Testis (tissue), 5 donors: ENCODE data around the gene EFEMP1. TPM values are rescaled to one million over a fixed set of nuclear protein-coding genes. Genes with fewer than 3 reads are reported as not detected.

ENCODE experiments used
- DNase-seq: peaks from one replicate; pipeline ENCODE4 v3.0.0-alpha.2; 2019
- H3K27ac ChIP-seq, 2 donors: fragments of 200-600 bp; sonication (generic); one replicate each; pipeline ENCODE4 v1.5.1; 2019
- H3K27me3 ChIP-seq: fragments of 200-600 bp; sonication (generic); one replicate; pipeline ENCODE4 v1.5.1; 2019
- H3K36me3 ChIP-seq: fragments of 200-600 bp; sonication (generic); one replicate; pipeline ENCODE4 v1.5.1; 2017; ENCODE audit warnings: low read depth; ENCODE audit errors: missing control alignments
- H3K4me1 ChIP-seq: fragments of 200-600 bp; sonication (generic); one replicate; pipeline ENCODE4 v1.5.1; 2019
- H3K4me3 ChIP-seq, 2 donors: fragments of 200-600 bp; sonication (generic); one replicate each; pipeline ENCODE4 v1.5.1; 2017 to 2019
- H3K9me3 ChIP-seq: fragments of 200-600 bp; sonication (generic); one replicate; pipeline ENCODE4 v1.5.1; 2017
- POLR2A ChIP-seq: fragments of 450-650 bp; IDR thresholded peaks from one replicate; pipeline ENCODE4 v1.6.1; 2017; ENCODE audit warnings: antibody characterized with exemption, mild to moderate bottlenecking, moderate library complexity
- WGBS, 2 donors: methylation state at CpG; one replicate each; pipeline ENCODE4 v1.1.5; 2018; 5-methylcytosine and 5-hydroxymethylcytosine counted together
- intact Hi-C: fragments of 100-400 bp; cut with DNase I; formaldehyde crosslinking; loops from one replicate; pipeline ENCODE4 v1.15.1; 2023; ENCODE audit warnings: low total_unique reads
- long read RNA-seq, 2 donors: transcript quantifications; one replicate each; lab custom pipeline, GENCODE V29; 2026
- polyA plus RNA-seq: library from polyadenylated mRNA; stranded (reverse); fragments of 350-450 nt; fragmentation: Illumina TruSeq; extraction: RNeasy Lipid Tissue Mini Kit (QIAGEN cat#74804); gene quantifications from one replicate; pipeline ENCODE4 v1.2.3, GENCODE V29; 2014; ENCODE audit warnings: low read depth, low replicate concordance; ENCODE audit not compliant: insufficient read depth
- total RNA-seq, 2 donors: library from RNA; depleted of rRNA; stranded (reverse); fragments of >200 nt; gene quantifications; one replicate each; pipeline ENCODE4 v1.2.3, GENCODE V29; 2016
- TF ChIP-seq, protein P1 (sequence below), 3 experiments: fragments of 450-650 bp in 2 of 3; fragments of 200-600 bp in 1 of 3; sonication (generic) in 1 of 3; IDR thresholded peaks; one replicate each; pipeline ENCODE4 v1.5.1; 2016 to 2019; ENCODE audit warnings: antibody characterized with exemption in 3 of 3, mild to moderate bottlenecking in 2 of 3, moderate library complexity in 1 of 3

Gene EFEMP1, protein sequence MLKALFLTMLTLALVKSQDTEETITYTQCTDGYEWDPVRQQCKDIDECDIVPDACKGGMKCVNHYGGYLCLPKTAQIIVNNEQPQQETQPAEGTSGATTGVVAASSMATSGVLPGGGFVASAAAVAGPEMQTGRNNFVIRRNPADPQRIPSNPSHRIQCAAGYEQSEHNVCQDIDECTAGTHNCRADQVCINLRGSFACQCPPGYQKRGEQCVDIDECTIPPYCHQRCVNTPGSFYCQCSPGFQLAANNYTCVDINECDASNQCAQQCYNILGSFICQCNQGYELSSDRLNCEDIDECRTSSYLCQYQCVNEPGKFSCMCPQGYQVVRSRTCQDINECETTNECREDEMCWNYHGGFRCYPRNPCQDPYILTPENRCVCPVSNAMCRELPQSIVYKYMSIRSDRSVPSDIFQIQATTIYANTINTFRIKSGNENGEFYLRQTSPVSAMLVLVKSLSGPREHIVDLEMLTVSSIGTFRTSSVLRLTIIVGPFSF
- total RNA-seq = 1 to 10 TPM; 2.4 to 8.6 TPM
- polyA plus RNA-seq = 74.0 TPM
- long read RNA-seq, donor 1, transcript EFEMP1-201 (12 exons, 1,820 nt) = major isoform, 6 of 9 reads
- long read RNA-seq, donor 1, partial matches to known transcripts = 0 of 9 reads
- long read RNA-seq, donor 1, other reads (novel, unspliced or antisense) = 0 of 9 reads
- long read RNA-seq, donor 2, partial matches to known transcripts = 0 of 4 reads
- long read RNA-seq, donor 2, other reads (novel, unspliced or antisense) = 0 of 4 reads

DNA sequence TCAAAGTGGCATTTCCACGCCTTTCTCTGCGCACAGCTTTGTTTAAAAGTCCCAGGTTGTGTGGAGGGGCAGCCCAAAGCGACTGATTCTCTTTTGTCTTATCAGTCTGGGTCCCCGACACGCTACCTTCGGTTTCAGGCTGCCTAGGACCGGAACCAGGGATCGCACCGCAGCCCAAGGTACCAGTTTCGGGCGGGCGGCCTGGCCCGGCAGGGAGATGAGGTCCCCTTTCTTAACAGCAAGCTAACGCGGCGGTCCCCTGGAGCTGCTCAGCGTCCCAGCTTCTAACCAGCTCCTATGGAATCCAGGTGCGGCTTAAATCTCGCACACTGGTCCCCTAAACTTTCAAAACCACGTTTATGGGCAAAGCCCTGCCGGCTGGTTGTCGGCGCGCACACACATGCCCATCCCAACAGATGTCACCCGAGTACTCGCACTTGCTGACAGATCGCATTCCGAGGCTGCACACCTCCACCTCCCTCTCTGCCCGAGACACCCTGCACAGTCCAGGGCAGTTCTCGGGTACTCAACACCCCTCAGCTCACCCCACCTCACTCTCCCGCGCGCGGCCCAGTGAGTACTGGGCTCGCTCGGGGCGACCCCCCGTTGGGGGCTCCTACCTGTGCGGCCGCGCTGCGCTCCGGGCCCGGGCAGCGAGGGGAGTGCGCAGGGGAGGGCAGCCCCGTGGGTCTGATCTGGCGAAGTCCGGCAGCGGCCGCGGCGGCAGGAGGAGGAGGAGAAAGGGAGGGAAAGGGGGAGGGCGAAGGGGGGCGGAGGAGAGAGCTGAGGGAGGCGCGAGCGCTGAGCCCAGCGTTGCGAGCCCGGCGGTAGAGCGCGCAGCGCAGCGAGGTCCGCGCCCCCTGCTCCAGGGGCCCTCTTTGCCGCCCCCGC, at the start of gene EFEMP1:
Gene EFEMP1, minus strand, starts transcription at position 692 of the 891 bp plus-strand sequence. CDS start 1,342 bp downstream, outside the sequence.
- intact Hi-C loops = no loop called here
- no peaks in the 10 kb centered on the region for H3K4me1 ChIP-seq
- H3K36me3 ChIP-seq = no peaks in the 10 kb centered on the region
- 0 to 1% methylated on average over 23 to 64 of the region's 70 CpGs for WGBS, 2 donors
- no peaks in the 10 kb centered on the region for H3K9me3 ChIP-seq
- H3K4me3 ChIP-seq = peak within 1 kb of the TSS; percentile 40 to 60
- peak; percentile 46 for DNase-seq
- no peaks in the 10 kb centered on the region for H3K27me3 ChIP-seq
- H3K27ac ChIP-seq = no peak within 1 kb of the TSS
- TF ChIP-seq, protein P1, sequence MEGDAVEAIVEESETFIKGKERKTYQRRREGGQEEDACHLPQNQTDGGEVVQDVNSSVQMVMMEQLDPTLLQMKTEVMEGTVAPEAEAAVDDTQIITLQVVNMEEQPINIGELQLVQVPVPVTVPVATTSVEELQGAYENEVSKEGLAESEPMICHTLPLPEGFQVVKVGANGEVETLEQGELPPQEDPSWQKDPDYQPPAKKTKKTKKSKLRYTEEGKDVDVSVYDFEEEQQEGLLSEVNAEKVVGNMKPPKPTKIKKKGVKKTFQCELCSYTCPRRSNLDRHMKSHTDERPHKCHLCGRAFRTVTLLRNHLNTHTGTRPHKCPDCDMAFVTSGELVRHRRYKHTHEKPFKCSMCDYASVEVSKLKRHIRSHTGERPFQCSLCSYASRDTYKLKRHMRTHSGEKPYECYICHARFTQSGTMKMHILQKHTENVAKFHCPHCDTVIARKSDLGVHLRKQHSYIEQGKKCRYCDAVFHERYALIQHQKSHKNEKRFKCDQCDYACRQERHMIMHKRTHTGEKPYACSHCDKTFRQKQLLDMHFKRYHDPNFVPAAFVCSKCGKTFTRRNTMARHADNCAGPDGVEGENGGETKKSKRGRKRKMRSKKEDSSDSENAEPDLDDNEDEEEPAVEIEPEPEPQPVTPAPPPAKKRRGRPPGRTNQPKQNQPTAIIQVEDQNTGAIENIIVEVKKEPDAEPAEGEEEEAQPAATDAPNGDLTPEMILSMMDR (IDR thresholded peaks at IDR 0.05) = no peak
- no peak for TF ChIP-seq POLR2A

DNA sequence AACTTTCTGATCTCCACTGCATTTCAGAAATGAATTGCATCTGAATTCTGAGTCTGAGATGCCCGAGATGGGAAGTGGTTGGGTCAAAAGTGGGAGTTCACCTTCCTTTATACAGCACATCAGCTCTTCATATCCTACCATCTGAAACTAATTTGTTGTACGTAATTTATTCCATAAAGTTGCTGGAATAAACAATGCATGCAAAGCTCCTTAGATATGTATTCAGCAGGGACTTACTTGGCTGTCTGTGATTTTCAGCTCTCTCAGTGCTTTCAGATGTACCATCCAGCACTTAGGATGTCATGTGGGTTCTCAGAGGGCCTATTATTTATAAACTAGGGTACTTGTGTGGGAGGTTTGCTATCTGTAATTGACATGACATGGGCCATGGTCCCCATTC, 46.9 kb upstream of the EFEMP1 start:
- Histone ChIP-seq H3K27ac (no peak overlapping the region), H3K9me3 (no peaks in the 10 kb centered on the region), H3K36me3 (no peaks in the 10 kb centered on the region), H3K4me3 (no peak overlapping the region), H3K27me3 (no peaks in the 10 kb centered on the region), H3K4me1 (no peaks in the 10 kb centered on the region)
- TF ChIP-seq, protein P1 (IDR thresholded peaks at IDR 0.05) = no peak
- TF ChIP-seq POLR2A = no peak
- no peak for DNase-seq
- intact Hi-C loops = no loop called here
- WGBS, 2 donors = 79 to 80% methylated on average over 2 of the region's 2 CpGs

DNA sequence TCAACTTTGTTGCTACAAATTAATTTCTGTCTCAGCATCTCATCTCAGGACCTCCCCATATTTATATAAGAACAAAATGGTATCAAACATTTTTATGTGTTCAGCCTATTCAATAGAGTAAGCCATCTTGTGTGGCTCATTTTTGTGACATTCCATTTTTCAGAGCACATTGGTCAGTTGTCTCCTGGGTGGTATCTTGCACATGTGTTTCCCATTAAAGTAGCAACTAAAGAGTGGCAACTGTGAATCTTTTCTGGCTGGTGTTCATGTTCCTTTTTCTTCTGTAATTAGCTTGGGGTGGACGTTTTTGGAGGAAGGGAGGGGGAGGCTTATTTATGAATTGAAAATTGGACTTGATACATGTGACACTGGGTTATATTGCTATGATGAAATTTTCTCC, 45.4 kb upstream of the EFEMP1 start:
- WGBS, 2 donors = 13 to 18% methylated on average over 1 of the region's 1 CpG
- intact Hi-C loops = no loop called here
- Histone ChIP-seq H3K4me3 (no peak overlapping the region), H3K27me3 (no peaks in the 10 kb centered on the region), H3K4me1 (no peaks in the 10 kb centered on the region), H3K36me3 (no peaks in the 10 kb centered on the region), H3K27ac (no peak overlapping the region), H3K9me3 (no peaks in the 10 kb centered on the region)
- TF ChIP-seq POLR2A = no peak
- TF ChIP-seq, protein P1 (IDR thresholded peaks at IDR 0.05) = no peak
- no peak for DNase-seq

DNA sequence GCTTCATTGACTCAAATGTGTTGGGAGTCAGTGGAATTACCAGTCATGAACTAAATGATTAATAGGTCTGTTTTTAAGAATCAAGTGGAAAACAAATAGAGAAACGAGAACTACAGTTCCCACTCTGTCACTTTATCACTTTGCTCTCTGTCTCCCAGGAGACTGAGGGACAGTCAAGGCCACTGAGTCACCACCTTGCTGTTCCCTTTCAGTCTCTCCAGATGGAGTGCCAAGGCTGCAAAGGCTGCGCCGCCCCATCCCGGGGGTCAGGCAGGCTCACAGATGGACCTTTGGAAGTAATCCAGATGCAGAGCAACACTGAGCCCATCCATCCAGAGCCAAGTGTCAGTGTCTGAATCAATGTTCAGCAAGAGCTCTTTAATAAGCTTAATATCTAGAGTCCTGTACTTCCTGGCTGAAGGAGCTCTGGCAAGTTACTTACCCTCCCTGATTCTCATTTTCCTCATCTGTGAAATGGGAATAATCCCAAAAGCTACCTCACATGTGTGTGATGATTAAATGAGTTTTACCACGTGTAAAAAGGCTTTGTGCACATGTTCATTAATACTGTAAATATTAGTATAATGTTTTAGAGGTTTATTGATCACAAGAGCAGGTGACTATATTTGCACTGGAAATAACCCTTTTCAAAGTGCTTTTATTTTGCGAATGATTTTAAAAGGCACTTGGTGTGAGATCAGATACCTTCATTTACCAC, 43.0 kb upstream of the EFEMP1 start:
- no peak for TF ChIP-seq POLR2A
- TF ChIP-seq, protein P1 (IDR thresholded peaks at IDR 0.05) = no peak
- Histone ChIP-seq H3K4me1 (no peaks in the 10 kb centered on the region), H3K27me3 (no peaks in the 10 kb centered on the region), H3K36me3 (no peaks in the 10 kb centered on the region), H3K27ac (no peak overlapping the region), H3K9me3 (no peaks in the 10 kb centered on the region), H3K4me3 (no peak overlapping the region)
- intact Hi-C loops = no loop called here
- DNase-seq = no peak
- 37 to 49% methylated on average over 6 of the region's 6 CpGs for WGBS, 2 donors
